Left renal pelvis (tissue), 4 donors: ENCODE measurements around the gene OR2AG1. TPM values are rescaled to one million over a fixed set of nuclear protein-coding genes. Genes with fewer than 3 reads are reported as not detected.
A peak's percentile ranks its signal among the peaks of the same experiment; 100 is the strongest.

Experiments
- DNase-seq, 4 donors: peaks; one replicate each; pipeline ENCODE4 v3.0.0-alpha.2; 2013; ENCODE audit warnings: low read depth in 4 of 4, low spot score in 3 of 4
- polyA plus RNA-seq, 4 donors: library from polyadenylated mRNA; unstranded; fragments of 120-200 nt; gene quantifications; one replicate each; pipeline ENCODE4 v1.2.1, GENCODE V29; 2013; ENCODE audit not compliant: insufficient read length in 4 of 4

Gene OR2AG1
- polyA plus RNA-seq, result under 1 TPM in 1 of 4 donors, not detected in 3; 0.06 TPM

- DNase-seq, result no peak
Observed at GRCh38 chr11:6782720-6783119, at the start of gene OR2AG1. Gene OR2AG1 (plus strand): TSS chr11:6783020. CDS start chr11:6785038, 2,018 bp downstream.

- DNase-seq, result no peak
Observed at GRCh38 chr11:6733326-6734275, 49.2 kb upstream of the OR2AG1 start.

GRCh38 chr11:6734616-6735015 lies 48.2 kb upstream of the OR2AG1 start:
- no peak for DNase-seq

GRCh38 chr11:6735306-6735705 lies 47.5 kb upstream of the OR2AG1 start:
- DNase-seq, result no peak

GRCh38 chr11:6736495-6737121 lies 46.2 kb upstream of the OR2AG1 start:
- DNase-seq, result no peak

- DNase-seq, result no peak
Observed at GRCh38 chr11:6737872-6738466, 44.9 kb upstream of the OR2AG1 start.

- no peak for DNase-seq
Observed at GRCh38 chr11:6738590-6738989, 44.2 kb upstream of the OR2AG1 start.

- DNase-seq, result no peak
Observed at GRCh38 chr11:6742260-6742659, 40.6 kb upstream of the OR2AG1 start.

GRCh38 chr11:6745018-6745417 lies 37.8 kb upstream of the OR2AG1 start:
- DNase-seq, result no peak

- no peak for DNase-seq
Observed at GRCh38 chr11:6745465-6746015, 37.3 kb upstream of the OR2AG1 start.

- DNase-seq, result no peak
Observed at GRCh38 chr11:6746086-6746618, 36.7 kb upstream of the OR2AG1 start.

GRCh38 chr11:6746626-6747025 lies 36.2 kb upstream of the OR2AG1 start:
- DNase-seq, result no peak

- no peak for DNase-seq
Observed at GRCh38 chr11:6747097-6747668, 35.6 kb upstream of the OR2AG1 start.

- DNase-seq, result peak in 1 of 4 donors; percentile 24
Observed at GRCh38 chr11:6755303-6755952, 27.4 kb upstream of the OR2AG1 start.

GRCh38 chr11:6755953-6756347 lies 26.9 kb upstream of the OR2AG1 start:
- DNase-seq, result no peak

GRCh38 chr11:6757373-6757967 lies 25.4 kb upstream of the OR2AG1 start:
- DNase-seq, result peak in 2 of 4 donors; percentile 8 to 45

GRCh38 chr11:6771926-6772893 lies 10.6 kb upstream of the OR2AG1 start, which contains the start of gene OR2AG2:
Gene OR2AG2 (minus strand): TSS chr11:6771976. CDS start chr11:6768957, 3,019 bp downstream.
- no peak for DNase-seq

GRCh38 chr11:6778518-6778917 lies 4.3 kb upstream of the OR2AG1 start:
- DNase-seq, result no peak
